Activated CD4-positive, alpha-beta T cell treated with anti-CD3 and anti-CD28 coated beads, Interleukin-2, Interleukin-6, amounts not matched to agents 100 ng/mL and 50 ng/mL, durations not matched to agents 16 hours and 8 hours (primary cell): ENCODE results near the gene HCST.
"Not testable (repeated sequence)": the region's sequence is repeated elsewhere in the genome, so short reads cannot be mapped to it uniquely, and the experiment has no call there.

Experiments used
- DNase-seq: peaks from one replicate; pipeline ENCODE4 v3.0.0-alpha.2; 2020

HCST gene

DNA sequence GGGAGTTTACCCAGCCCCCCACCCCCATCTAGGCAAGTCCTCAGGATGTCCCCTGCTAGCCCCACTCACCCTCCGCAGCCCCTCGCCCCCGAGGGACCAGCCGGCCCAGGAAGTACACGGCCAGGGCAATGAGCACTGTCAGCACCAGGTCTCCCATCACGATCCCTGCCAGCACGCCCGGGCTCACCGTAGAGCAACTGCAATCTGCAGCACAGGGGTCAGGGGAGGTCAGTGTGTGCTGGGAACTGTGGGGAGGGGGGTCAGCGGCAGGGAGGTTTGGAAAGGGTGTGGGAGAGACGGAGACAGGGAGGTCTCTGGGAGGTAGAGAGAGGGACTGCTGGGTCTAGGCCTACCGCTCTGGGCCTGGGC is 5.0 kb downstream of the HCST start:
- no peak for DNase-seq

DNA sequence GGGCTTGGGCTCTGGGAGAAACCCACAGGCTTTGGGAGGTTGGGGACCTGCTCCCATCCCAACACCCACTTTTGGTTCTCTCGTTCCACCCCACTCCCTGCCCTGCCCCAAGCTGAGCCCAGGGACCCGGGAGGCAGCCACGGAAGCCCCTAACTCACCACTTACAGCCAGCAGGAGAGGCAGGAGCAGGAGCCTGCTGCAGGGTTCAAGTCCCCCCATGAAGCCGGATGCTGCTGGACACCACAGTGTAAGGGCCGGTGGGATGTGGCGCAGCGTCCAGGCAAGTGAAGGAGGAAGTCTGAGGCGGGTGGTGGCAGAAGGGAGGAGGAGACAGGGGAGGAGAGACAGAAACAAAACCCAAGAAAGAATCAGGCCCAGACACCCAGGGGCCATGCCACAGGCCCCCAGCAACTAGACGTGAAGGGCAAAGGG is 5.7 kb downstream of the HCST start, which contains the start of gene TYROBP:
Gene TYROBP, minus strand, starts transcription at position 286 of the 432 bp plus-strand sequence. Its CDS starts 67 bp downstream, at position 219.
- DNase-seq = no peak

DNA sequence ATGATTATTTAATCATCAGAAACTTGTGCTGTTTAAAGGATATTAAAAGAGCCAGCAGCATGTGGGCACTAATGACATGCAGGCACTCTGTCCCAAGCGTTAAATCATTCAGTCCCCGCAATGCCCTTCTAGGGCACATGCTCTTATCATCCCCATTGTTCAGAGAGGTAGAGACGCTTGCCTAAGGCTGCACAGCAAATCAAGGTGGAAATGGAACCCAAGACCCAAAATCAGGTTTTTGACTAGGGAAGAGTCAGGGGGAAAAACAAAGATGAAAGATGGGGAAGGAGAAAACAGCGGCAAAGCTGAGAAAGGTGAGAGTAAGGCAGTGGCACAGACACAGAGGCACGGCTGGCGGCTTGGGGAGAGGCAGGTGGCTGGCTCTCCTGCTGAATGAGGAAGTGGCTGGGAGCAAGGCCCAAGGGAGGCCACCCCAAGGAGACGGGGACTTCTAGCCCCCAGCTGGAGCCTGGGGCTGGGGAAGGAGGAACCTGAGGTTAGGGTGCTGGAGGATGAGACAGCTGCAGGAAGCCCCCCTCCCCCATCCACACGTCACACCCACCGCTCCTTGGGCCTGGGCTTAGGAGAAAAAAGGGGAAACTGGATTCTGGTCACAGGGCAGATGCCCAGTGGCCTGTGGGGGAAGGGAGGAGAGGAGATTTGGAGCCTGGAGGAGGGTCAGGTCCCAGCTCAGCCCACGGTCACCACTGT is 6.8 kb downstream of the HCST start:
- DNase-seq = no peak

DNA sequence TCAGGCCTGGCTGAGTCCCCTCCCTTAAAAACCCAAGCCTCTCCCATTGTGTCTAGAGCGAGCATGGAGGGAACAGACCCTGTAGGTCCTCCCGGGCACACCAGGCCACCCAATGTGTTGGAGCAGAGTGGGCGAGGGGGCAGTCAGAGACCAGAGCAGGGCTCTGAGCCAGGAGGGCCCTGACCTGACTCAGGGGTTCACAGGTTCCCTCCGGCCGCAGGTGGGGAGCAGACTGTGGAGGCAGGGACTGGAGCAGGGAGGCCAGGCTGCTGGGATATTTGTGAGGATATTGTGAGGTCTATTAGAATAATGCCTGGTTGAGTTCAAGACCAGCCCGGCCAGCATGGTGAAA is 7.3 kb downstream of the HCST start:
- DNase-seq = no peak

DNA sequence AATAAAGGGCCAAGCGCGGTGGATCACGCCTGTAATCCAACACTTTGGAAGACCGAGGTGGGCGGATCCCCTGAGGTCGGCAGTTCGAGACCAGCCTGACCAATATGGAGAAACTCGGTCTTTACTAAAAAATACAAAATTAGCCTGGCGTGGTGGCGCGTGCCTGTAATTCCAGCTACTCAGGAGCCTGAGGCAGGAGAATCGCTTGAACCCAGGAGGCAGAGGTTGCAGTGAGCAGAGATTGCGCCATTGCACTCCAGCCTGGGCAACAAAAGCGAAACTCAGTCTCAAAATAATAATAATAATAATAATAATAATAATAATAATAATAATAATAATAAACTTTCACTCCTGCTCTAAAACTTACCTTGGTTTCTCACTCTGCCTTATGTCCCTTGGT is 8.0 kb downstream of the HCST start:
- not testable (repeated sequence) for DNase-seq

DNA sequence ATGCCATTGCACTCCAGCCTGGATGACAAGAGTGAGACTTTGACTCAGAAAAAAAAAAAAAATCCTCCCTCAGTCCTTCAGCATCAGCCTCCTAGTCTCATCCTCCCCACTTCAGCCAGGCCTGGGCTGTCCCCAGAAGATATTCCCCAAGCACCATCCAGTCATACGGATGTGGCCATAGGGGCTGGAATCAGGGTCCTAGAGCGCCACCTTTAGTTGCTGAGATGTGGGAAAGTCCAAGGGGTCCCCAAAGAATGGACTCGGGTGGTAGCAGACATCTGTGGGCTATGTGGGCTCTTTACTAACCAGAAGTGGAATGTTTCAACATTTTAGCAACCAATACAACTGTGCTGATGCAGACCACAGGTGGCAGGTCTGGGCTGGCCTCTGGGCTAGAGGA is 8.8 kb downstream of the HCST start:
- no peak for DNase-seq

DNA sequence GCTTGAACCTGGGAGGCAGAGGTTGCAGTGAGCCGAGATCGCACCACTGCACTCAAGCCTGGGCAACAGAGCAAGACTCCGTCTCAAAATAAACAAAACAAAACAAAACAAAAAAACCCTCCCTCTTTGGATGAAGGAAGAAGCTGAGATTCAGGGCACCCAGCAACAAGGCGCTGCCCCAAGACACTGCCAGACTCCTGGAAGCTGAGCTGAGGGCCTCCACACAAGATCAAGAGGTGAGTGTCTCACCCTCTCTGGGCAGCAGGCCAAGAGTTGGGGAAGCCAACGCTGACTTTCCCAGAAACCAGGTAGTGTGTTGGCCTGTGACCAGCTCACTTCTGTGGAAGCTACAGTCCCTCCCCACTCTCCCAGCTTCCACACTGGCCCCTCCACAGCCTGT is 9.5 kb downstream of the HCST start:
- DNase-seq = no peak

DNA sequence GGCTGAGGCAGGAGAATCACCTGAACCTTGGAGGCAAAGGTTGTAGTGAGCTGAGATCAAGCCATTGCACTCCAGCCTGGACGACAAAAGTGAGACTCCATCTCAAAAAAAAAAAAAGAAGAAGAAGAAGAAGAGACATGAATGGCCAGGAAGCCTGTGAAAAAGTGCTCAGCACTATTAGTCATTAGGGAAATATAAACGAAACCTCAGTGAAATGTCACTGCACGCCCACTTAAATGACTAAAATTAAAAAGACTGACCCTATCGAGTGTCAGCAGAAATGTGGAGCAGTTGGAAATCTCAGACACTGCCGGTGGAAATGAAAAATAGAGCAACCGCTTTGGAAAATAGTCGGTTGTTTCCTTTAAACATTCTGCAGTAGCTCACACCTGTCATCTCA is 11.3 kb downstream of the HCST start:
- DNase-seq = no peak

DNA sequence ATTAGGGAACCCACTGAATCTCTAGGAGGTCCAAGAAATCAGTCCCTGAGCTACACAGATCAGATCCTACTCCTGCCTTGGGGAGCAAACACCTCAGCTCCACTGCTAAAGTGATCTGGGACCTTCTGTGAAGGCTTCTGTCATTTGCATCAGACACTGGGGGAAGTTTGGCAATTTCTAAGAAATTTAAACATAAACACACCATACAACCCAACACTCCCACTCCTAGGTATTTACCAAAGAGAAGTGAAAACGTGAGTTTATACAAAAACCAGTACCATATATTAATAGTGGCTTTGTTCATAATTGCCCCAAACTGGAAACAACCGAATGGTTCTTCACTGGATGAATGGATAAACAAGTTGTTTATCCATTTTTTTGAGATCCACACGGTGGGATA is 13.1 kb downstream of the HCST start:
- DNase-seq = no peak

DNA sequence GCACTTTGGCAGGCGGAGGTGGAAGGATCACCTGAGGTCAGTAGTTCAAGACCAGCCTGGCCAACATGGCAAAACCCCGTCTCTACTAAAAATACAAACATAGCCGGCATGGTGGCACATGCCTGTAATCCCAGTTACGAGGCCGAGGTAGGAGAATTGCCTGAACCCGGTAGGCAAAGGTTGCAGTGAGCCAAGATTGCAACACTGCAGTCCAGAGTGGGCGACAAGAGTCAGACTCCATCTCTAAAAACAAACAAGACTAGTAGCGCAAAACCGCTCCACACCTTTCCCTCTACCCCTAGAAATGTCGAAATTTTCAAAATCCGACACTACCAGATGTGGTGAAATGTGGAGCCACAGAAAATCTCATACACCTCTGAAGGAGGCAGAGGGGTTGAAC is 17.0 kb downstream of the HCST start:
- DNase-seq = no peak

DNA sequence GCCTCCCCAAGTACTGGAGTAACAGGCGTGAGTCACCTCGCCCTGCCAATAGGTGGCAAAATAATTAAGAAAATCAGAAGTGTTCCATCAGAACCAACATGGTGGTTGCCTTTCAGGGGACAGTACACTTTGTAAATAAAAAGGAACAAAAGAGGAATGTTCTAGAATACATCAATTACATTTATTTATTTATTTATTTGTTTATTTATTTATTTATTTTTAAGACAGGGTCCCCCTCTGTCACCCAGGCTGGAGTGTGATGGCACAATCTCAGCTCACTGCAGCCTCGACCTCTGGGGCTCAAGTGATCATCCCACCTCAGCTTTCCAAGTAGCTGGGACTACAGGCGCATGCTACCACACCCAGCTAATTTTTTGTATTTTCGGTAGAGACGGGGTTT is 18.7 kb downstream of the HCST start:
- no peak for DNase-seq

DNA sequence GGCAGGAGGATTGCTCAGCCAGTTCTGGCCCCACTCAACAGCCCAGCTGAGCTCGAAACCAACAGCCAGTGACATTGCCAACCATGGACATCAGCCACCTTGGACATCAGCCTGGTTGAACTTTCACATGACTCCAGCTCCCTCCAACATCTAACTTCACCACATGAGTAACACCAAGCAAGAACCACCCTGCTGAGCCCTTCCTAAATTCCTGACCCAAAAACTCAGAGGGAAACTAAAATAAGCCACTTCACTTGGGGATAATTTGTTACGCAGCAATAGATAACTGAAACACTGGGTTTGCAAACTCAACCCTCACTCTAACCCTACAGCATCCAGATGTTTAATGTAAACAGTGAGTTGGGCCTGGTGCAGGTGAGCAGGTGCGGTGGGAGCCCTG is 23.2 kb downstream of the HCST start:
- DNase-seq = no peak

DNA sequence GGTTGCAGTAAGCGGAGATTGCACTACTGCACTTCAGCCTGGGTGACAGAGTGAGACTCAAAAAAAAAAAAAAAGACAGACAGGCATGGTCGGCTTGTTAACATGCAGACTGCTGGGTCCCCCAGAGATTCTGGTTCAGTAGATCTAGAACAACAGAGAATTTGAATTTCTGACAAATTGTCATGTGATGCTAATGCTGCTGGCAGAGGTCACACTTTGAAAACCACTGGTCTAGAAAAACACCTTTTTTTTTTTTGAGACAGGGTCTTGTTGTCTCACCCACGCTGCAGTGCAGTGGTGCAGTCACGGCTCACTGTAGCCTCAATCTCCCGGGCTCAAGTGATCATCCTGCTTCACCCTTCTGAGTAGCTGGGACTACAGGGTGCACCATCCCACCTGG is 26.2 kb downstream of the HCST start:
- DNase-seq = no peak

DNA sequence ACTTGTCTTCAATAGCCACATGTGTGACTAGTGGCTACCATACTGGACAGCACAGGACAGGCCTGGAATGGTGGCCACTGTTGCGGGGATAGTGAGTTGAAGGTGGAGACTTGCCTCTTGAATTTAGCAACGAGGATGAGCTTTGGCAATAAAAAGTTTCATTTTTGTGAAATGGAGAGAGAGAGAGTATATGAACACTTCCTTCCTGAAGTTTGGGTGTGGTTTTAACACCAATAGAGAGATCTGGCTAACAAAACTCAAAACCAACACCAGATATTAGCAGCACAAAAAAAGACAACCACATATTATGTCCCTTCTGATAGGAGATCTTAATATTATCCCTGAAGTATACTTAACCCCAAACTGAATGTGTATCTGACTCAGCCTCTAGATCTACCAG is 27.5 kb downstream of the HCST start:
- DNase-seq = peak; percentile 49

DNA sequence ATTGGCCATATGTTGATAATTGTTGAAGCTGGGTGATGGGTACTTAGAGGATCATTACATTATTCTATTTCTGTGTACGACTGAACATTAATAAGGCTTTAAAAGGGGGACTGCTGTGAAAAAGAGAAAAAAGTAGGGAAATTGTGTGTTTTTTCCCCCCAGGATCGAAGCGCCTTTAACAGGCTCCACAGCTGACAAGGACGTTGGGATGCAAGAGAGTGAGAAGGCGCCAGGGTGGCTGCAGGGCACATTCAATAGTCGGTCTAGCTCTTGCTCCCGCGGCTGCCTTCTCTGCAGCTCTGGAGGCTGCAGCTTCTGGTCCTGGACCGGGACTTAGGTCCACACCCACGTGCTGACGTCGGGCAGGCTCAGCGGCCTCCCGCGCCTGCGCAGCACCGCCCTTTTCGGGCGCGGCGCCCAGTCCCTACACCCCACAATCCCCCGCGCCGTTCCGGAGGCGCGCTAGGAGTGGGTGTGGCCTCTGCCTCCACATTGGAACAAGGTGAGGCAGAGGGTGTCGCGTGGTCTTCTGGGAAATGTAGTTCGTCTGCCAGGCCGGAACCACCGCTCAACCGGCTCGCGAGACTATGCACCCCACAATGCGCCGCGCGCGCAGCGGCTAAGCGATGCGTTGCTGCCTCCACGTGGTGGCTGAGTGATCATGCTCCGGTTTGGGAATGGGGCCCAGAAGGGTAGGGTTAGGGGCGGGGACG is 29.0 kb downstream of the HCST start:
- peak; percentile 100 for DNase-seq

DNA sequence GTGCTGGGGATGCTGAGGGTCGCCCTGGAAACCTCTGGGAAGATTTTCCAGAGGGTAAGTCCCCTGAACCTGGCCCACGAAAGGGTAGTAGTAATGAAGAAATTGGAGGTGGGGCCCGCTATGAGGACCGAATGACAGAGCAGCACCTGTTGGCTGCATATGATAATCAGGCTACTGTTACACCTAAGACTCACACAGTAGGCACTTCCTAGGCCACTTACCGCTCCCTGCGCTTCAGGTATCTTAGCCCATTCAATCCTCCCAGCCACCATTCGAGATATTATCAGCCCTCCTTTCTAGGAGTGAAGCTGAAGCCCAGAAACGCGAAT is 29.5 kb downstream of the HCST start:
- no peak for DNase-seq

DNA sequence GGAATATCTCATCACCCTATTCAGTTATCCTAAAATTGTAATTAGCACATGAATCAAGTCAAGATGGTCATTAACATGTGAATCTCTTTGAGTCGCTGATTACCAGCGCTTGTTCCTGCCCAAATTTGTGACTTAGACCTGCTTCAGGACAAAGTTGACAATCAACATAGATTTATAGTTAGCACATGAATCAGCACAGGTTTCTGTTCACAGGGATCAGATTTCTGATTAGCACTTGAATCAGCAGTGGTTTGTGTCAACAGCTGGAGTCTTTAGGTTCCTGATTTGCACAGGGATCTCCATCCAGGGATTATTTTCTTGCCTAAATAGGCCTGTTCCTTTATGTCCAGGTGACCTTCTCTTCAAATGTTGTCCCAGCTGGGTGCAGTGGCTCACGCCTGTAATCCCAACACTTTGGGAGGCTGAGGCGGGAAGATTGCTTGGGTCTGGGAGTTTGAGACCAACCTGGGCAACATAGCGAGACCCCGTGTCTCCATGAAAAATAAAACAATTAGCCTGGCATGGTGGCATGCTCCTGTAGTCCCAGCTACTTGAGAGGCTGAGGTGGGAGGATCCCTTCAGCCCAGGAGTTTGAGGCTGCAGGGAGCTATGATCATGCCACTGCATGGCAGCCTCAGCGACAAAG is 30.1 kb downstream of the HCST start:
- DNase-seq = no peak

DNA sequence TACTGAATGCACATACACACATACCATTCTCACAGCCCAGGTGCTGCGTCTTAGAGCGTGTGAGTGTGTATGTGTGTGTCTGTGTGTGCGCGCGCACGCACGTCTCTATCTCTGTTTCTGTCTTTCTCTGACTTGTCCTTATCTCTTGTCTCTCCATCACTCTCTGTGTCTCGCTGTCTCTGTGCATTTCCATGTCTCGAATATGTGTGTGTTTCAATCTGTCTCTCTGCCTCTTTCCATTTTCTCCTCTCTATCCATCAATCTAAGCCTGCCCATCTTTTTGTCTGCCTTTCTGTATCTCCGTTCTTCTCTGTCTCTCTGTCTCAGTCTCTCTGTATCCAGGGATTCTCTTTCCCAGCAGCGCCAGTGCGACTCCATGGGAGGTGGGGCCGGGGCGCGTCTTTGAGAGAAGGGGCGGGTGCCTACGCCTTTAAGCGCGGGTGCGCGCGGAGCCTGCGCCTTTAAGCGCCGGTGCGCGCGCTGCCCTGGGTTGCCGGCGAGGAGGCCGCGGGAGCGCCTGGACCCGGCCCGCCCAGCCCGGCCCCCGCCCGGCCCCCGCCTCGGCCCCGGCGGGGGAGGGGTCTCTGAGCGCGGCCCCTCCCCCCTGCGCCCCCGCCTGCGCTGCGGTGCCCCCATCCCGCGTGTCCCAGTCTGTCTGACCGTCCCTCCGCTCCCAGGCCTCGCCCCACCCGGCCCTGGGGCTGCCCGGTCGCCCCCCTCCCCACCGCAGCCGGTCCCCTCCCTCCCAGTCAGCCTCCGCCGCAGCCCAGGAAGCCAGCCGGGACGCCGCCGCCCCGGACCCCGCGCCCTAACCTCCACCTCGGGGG is 33.8 kb downstream of the HCST start, which contains the start of gene LRFN3:
Gene LRFN3, plus strand, starts transcription at position 464 of the 827 bp plus-strand sequence. CDS start 3,052 bp downstream, outside the sequence.
- DNase-seq = peak; percentile 71

DNA sequence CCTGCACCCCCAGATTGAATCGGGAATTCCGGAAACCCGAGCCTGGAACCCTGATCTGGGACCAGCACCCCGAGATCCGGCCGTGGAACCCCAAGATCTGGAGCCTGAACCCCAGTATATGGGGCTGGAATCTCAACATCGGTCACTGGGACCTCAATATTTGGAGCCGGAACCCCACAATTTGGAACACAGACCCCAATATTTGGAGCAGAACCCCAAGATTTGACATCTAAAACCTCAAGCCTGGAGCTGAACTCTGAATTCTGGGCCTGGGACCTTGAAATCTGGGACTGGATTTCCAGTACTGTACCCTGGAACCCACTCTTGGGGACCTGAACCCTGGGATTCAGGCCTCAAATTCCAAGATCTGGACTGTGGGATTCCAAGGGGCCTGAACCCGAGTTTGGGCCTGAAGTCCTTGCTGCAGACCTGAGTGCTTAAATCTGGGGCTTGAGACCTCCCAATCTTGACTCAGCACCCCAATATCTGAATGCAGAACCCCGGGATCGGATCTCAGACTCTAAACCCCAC is 34.5 kb downstream of the HCST start:
- no peak for DNase-seq

DNA sequence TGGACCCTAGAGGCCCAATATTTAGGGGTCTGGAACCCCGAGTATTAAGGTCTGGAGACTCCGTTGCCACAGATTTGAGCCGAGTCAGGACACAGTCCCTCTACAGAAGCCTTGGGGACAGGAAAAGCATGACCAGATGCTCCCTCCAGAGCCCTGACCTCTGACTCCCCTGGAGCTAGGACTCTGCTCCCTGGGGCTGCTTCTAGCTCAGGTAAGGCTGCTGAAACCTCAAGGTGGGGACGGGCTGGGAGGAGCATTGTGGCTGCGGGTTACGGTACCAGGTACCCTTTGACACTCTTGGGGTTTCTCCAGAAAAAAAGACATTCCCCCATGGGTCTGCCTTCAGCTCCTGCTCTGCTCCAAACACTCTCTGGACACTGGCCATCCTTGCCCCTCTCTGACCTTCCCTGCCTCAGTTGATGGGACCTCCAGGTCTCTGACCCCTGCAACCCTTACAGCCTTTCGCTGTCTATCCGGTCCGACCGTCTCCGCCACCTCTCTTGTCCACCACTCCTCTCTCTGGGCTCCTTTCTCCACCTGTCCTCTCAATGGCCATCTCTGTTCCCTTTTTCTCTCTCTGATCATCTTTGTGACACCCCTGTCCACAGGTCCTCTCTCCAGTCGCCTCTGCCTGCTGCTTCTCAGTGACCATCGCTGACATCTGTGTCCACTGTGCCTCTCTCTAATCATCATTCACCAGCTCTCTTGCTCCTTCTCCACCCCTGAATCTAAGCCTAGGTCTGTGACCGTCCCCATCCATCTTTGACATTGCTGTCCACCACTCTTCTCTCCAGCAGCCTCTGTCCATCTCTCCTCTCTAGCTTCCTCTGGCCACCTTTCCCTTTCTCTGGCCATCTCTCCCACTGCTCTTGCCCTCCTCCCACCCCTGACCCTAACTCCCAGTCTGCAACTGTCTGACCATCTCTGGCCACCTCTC is 35.3 kb downstream of the HCST start:
- no peak for DNase-seq

DNA sequence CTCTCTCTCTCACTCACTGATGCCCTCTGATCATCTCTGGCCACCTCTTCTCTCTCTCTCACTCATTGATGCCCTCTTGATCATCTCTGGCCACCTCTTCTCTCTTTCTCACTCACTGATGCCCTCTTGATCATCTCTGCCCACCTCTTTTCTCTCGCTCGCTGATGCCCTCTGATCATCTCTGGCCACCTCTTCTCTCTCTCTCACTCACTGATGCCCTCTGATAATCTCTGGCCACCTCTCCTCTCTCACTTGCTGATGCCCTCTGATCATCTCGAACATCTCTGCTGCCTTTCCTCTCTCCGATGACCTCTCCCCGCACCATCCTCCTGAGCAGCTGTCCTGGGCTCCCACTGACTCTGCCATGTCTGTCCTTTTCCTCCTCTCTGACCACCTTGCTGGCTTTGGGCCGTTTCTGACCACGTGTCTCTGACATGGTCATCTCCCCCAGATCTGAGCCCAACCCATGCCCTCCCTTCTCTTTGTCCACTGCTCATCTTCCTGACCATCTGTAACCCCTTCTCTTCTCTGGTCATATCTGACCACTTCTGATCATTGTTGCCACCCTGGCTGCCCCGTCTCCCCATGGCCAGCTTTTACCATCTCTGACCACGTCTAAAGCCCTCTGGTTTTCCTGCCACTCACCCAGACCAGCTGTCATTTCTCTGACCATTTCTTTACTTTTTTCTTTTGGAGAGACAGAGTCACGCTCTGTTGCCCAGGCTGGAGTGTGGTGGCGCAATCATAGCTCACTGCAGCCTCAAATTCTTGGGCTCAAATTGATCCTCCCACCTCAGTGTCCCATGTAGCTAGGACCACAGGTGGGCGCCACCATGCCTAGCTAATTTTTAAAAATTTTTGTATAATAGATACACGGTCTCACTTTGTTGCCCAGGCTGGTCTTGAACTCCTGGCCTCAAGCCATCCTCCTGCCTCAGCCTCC is 36.2 kb downstream of the HCST start:
- DNase-seq = no peak
